ENCODE results near the gene TRIM44.

TRIM44 gene

GRCh38 chr11:35848616-35849015 is 186.0 kb downstream of the TRIM44 start:
- no peak overlapping the region for H2AFZ ChIP-seq
- H3K79me2 ChIP-seq, result no peaks in the 10 kb centered on the region
- no peaks in the 10 kb centered on the region for H3K4me1 ChIP-seq
- no peak overlapping the region for H3K4me2 ChIP-seq (ENCODE audit: low read length)
- no peak for TF ChIP-seq CTCF (IDR thresholded peaks at IDR 0.05)
- H3K27ac ChIP-seq, result no peak overlapping the region
- H3K9ac ChIP-seq, result no peak overlapping the region
- H3K4me3 ChIP-seq (ENCODE audit: low read depth, low read length), result no peak overlapping the region
- H3K27me3 ChIP-seq (ENCODE audit: control insufficient read depth, insufficient read depth, low read length), result no peaks in the 10 kb centered on the region
- no peaks in the 10 kb centered on the region for H3K36me3 ChIP-seq (ENCODE audit: control insufficient read depth, insufficient read depth, low read length)
- H3K9me3 ChIP-seq (ENCODE audit: control insufficient read depth, low read length), result no peaks in the 10 kb centered on the region

DNA sequence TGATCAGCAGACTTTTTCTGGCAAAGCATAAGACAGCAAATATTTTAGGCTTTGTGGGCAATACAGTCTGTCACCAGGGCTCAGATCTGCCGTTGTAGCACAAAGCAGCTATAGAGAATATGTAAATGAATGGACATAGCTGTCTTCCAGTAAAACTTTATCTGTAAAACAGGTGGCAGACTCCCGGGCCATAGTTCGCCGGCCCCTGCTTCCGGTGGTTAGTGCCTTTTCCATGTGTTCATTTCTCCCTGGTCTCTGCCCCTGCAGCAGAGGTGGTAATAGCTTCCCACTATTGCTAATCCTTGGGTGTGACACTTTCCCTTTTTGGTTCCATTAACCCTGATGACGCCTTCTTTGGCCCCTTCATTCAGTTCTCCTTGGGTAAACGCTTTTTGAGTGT is 187.6 kb downstream of the TRIM44 start:
- no peaks in the 10 kb centered on the region for H3K4me1 ChIP-seq
- H3K4me2 ChIP-seq (ENCODE audit: low read length), result no peak overlapping the region
- H3K36me3 ChIP-seq (ENCODE audit: control insufficient read depth, insufficient read depth, low read length), result no peaks in the 10 kb centered on the region
- TF ChIP-seq CTCF (IDR thresholded peaks at IDR 0.05), result no peak
- H3K9me3 ChIP-seq (ENCODE audit: control insufficient read depth, low read length), result no peaks in the 10 kb centered on the region
- no peak overlapping the region for H2AFZ ChIP-seq
- no peak overlapping the region for H3K27ac ChIP-seq
- H3K9ac ChIP-seq, result no peak overlapping the region
- no peak overlapping the region for H3K4me3 ChIP-seq (ENCODE audit: low read depth, low read length)
- no peaks in the 10 kb centered on the region for H3K79me2 ChIP-seq
- no peaks in the 10 kb centered on the region for H3K27me3 ChIP-seq (ENCODE audit: control insufficient read depth, insufficient read depth, low read length)

DNA sequence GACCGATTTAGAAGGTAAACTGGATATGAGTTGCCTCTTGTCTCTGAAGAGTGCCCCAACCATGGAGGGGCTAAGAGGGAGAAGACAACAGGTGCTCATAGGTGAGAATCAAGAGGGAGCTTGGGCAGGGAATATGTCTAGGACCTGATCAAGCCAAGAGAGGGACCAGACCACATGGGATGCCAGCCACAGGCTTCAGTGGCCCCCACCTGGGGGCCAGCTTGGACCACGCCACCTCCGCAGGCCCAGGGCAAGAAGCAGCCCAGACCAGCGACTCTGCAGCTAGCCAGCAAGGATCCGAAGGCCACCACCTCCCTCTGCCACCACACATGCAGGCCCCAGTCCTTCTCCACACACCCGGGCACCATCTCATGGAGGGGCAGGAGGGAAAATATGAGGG is 188.8 kb downstream of the TRIM44 start:
- H3K4me1 ChIP-seq, result no peaks in the 10 kb centered on the region
- no peak overlapping the region for H3K4me3 ChIP-seq (ENCODE audit: low read depth, low read length)
- H3K4me2 ChIP-seq (ENCODE audit: low read length), result no peak overlapping the region
- H3K9me3 ChIP-seq (ENCODE audit: control insufficient read depth, low read length), result no peaks in the 10 kb centered on the region
- H3K9ac ChIP-seq, result no peak overlapping the region
- H3K27ac ChIP-seq, result no peak overlapping the region
- no peaks in the 10 kb centered on the region for H3K36me3 ChIP-seq (ENCODE audit: control insufficient read depth, insufficient read depth, low read length)
- H3K79me2 ChIP-seq, result no peaks in the 10 kb centered on the region
- no peaks in the 10 kb centered on the region for H3K27me3 ChIP-seq (ENCODE audit: control insufficient read depth, insufficient read depth, low read length)
- no peak for TF ChIP-seq CTCF (IDR thresholded peaks at IDR 0.05)
- no peak overlapping the region for H2AFZ ChIP-seq

DNA sequence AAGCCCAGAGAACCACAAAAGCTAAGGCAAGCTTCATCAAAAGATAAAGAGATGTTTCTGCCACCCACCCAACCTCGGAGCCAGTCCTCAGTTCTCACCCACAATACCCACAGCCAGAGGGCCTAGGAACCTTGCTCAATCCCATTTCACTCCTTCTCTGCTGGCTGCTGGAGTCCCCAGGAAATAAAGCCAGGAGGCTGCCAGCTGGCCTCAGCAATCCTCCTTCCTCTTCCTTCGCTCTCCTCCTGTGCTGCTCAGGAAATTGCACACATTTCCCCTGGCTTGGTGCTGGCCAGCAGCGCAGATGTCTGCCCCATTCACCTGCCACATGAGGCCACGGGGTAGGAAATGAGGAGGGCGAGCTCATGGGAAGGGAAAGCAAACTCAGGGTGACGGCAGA is 189.5 kb downstream of the TRIM44 start:
- no peak overlapping the region for H2AFZ ChIP-seq
- H3K79me2 ChIP-seq, result no peaks in the 10 kb centered on the region
- H3K27ac ChIP-seq, result no peak overlapping the region
- H3K4me2 ChIP-seq (ENCODE audit: low read length), result no peak overlapping the region
- no peaks in the 10 kb centered on the region for H3K4me1 ChIP-seq
- no peak overlapping the region for H3K9ac ChIP-seq
- no peak for TF ChIP-seq CTCF (IDR thresholded peaks at IDR 0.05)
- no peaks in the 10 kb centered on the region for H3K27me3 ChIP-seq (ENCODE audit: control insufficient read depth, insufficient read depth, low read length)
- H3K36me3 ChIP-seq (ENCODE audit: control insufficient read depth, insufficient read depth, low read length), result no peaks in the 10 kb centered on the region
- no peaks in the 10 kb centered on the region for H3K9me3 ChIP-seq (ENCODE audit: control insufficient read depth, low read length)
- H3K4me3 ChIP-seq (ENCODE audit: low read depth, low read length), result no peak overlapping the region

- Histone ChIP-seq H3K4me1 (no peaks in the 10 kb centered on the region), H3K4me2 (ENCODE audit: low read length) (no peak overlapping the region), H3K36me3 (ENCODE audit: control insufficient read depth, insufficient read depth, low read length) (no peaks in the 10 kb centered on the region), H3K27ac (no peak overlapping the region), H3K27me3 (ENCODE audit: control insufficient read depth, insufficient read depth, low read length) (no peaks in the 10 kb centered on the region), H2AFZ (no peak overlapping the region), H3K79me2 (no peaks in the 10 kb centered on the region), H3K9ac (no peak overlapping the region), H3K4me3 (ENCODE audit: low read depth, low read length) (no peak overlapping the region), H3K9me3 (ENCODE audit: control insufficient read depth, low read length) (no peaks in the 10 kb centered on the region)
- no peak for TF ChIP-seq CTCF (IDR thresholded peaks at IDR 0.05)
These were observed 191.4 kb downstream of the TRIM44 start for GRCh38 chr11:35853971-35854370.
